Pancreas (tissue), 10 donors: Measurements from ENCODE around the gene ETS2. TPM values are rescaled to one million over a fixed set of nuclear protein-coding genes. Genes with fewer than 3 reads are reported as not detected.
"Not testable (repeated sequence)": the region's sequence is repeated elsewhere in the genome, so short reads cannot be mapped to it uniquely, and the experiment has no call there.

Experiments used
- ATAC-seq, 4 donors: fragments of 200-7000 bp; cut with Tn5 transposase; one replicate each; pipeline versions ENCODE4 v1.8.0 to v1.9.1; 2020; ENCODE audit warnings: mild to moderate bottlenecking in 4 of 4, moderate library complexity in 4 of 4
- DNase-seq, 6 donors: peaks; one replicate each; pipeline ENCODE4 v3.0.0-alpha.2; 2020
- FAIRE-seq: peaks from 2 replicates; lab custom pipeline; 2012; peaks lifted over from hg19 to GRCh38; lab: Jason Lieb, UNC
- H3K27ac ChIP-seq, 4 donors: fragments of 200-600 bp; sonication (generic); 1 replicate in 3 of 4; 2 replicates in 1 of 4; pipeline versions ENCODE4 v1.5.0 to v1.8.0; 2020
- H3K27me3 ChIP-seq, 4 donors: fragments of 200-600 bp; one replicate each; pipeline ENCODE4 v1.8.0; 2021
- H3K36me3 ChIP-seq, 3 donors: fragments of 200-600 bp; sonication (generic) in 1 of 3; one replicate each; pipeline versions ENCODE4 v1.5.0 to v1.8.0; 2020 to 2021
- H3K4me1 ChIP-seq, 3 donors: fragments of 200-600 bp; one replicate each; pipeline ENCODE4 v1.8.0; 2021
- H3K4me3 ChIP-seq, 4 donors: fragments of 200-600 bp; sonication (generic) in 2 of 4; one replicate each; pipeline versions ENCODE4 v1.5.0 to v1.8.0; 2020 to 2021
- H3K9me3 ChIP-seq, 4 donors: fragments of 200-600 bp; one replicate each; pipeline ENCODE4 v1.8.0; 2021
- WGBS, 2 donors: extraction: QIAGEN DNeasy Blood & Tissue Kit; methylation state at CpG; one replicate each; pipeline ENCODE4 v1.1.7; 2013; 5-methylcytosine and 5-hydroxymethylcytosine counted together
- intact Hi-C, 3 donors: fragments of 100-400 bp; cut with DNase I; formaldehyde crosslinking; loops; one replicate each; pipeline versions ENCODE4 v1.11.1 to v1.14.2; 2022
- polyA plus RNA-seq, 2 donors: library from polyadenylated mRNA; stranded (reverse); fragments of 200-250 nt; gene quantifications; one replicate each; pipeline ENCODE4 v1.2.3, GENCODE V29; 2013
- total RNA-seq, 6 donors: library from RNA; stranded (reverse); fragmentation: NEBNext Ultra II Directional in 4 of 6; extraction: Animal tissue kit (Norgen Biotek cat#: 25700) in 4 of 6; gene quantifications; one replicate each; pipeline versions ENCODE4 v1.2.1 to v1.2.4, GENCODE V29; 2021 to 2023
- TF ChIP-seq, protein P1 (sequence below), 4 donors: fragments of 200-600 bp; sonication (generic) in 3 of 4; IDR thresholded peaks; one replicate each; pipeline versions ENCODE4 v1.5.0 to v1.8.0; 2021; ENCODE audit warnings: antibody characterized with exemption in 4 of 4
- donor health status: healthy with polysubstance abuse.
- donor health status: DM: no; HTN: no; CAD: no; lungs with moderate emphysema.
- donor health status: DM: no; HTN: no; CAD: no.
- donor health status: control.
- donor health status: control.
- donor health status: Bipolar disorder and iron deficiency.
- donor health status: DM: yes; HTN: yes; CAD: no.
- donor health status: DM: no; HTN: no; CAD: no.
- donor health status: DM: no; HTN: no; CAD: no.
- donor health status: DM: yes; HTN: yes; CAD: no.

The ETS2 gene
- total and polyA plus RNA-seq, 8 donors = 10.6 to 30.0 (median 17.9) TPM

GRCh38 chr21:38843806-38844503 is 38.2 kb downstream of the ETS2 start:
- intact Hi-C loops = no loop called here
- Histone ChIP-seq H3K27ac (no peak overlapping the region), H3K27me3 (no peaks in the 10 kb centered on the region), H3K9me3 (no peaks in the 10 kb centered on the region), H3K4me3 (no peak overlapping the region), H3K36me3 (no peaks in the 10 kb centered on the region), H3K4me1 (no peaks in the 10 kb centered on the region)
- no peak for DNase-seq
- FAIRE-seq = no peak
- 67 to 81% methylated on average over 4 of the region's 4 CpGs for WGBS, 2 donors
- TF ChIP-seq, protein P1, sequence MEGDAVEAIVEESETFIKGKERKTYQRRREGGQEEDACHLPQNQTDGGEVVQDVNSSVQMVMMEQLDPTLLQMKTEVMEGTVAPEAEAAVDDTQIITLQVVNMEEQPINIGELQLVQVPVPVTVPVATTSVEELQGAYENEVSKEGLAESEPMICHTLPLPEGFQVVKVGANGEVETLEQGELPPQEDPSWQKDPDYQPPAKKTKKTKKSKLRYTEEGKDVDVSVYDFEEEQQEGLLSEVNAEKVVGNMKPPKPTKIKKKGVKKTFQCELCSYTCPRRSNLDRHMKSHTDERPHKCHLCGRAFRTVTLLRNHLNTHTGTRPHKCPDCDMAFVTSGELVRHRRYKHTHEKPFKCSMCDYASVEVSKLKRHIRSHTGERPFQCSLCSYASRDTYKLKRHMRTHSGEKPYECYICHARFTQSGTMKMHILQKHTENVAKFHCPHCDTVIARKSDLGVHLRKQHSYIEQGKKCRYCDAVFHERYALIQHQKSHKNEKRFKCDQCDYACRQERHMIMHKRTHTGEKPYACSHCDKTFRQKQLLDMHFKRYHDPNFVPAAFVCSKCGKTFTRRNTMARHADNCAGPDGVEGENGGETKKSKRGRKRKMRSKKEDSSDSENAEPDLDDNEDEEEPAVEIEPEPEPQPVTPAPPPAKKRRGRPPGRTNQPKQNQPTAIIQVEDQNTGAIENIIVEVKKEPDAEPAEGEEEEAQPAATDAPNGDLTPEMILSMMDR (IDR thresholded peaks at IDR 0.05) = no peak
- no peak for ATAC-seq

DNA sequence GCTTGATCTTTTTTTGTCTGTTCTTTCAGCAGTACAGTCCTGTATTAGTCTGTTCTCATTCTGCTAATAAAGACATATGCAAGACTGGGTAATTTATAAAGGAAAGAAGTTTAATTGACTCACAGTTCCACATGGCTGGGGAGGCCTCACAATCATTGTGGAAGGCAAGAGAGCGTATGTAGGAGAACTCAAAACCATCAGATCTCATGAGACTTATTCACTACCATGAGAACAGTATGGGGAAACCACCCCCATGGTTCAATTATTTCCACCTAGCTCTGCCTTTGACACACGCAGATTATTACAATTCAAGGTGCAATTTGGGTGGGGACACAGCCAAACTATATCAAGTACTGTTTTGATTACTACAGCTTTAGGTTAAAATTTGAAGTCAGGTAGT is 39.6 kb downstream of the ETS2 start:
- WGBS, 2 donors = 82 to 91% methylated on average over 2 of the region's 2 CpGs
- H3K27me3 ChIP-seq, H3K4me3 ChIP-seq, H3K4me1 ChIP-seq, H3K27ac ChIP-seq, H3K9me3 ChIP-seq, intact Hi-C loops, ATAC-seq, DNase-seq, H3K36me3 ChIP-seq, FAIRE-seq: not testable (repeated sequence)

GRCh38 chr21:38847556-38847955 is 41.8 kb downstream of the ETS2 start:
- no peak overlapping the region for H3K4me3 ChIP-seq
- DNase-seq (no peak), ATAC-seq (no peak)

DNA sequence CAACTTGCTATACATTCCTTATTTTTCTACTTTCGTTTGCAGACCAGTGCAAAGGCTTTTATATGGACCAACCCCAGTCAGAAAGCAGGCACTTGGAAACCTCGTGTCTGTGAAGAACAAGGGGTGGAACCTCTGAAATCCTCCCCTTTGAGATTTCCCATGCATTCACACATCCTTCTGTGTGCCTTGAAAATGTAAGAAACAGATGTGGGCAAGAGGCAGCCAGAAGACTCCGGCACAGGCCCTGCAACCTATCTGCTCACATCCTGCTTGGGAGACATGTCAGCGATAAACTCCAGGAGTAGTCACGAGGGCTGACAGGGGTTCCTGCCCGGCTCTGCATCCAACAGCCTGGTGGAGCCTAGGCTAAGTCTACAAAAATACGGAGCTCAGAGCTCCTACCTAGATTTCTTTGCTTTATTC is 42.5 kb downstream of the ETS2 start:
- DNase-seq (no peak), ATAC-seq (no peak), FAIRE-seq (no peak)
- Histone ChIP-seq H3K4me3 (no peak overlapping the region), H3K27me3 (no peaks in the 10 kb centered on the region), H3K9me3 (no peaks in the 10 kb centered on the region), H3K27ac (no peak overlapping the region), H3K36me3 (no peaks in the 10 kb centered on the region), H3K4me1 (no peaks in the 10 kb centered on the region)
- 59 to 65% methylated on average over 7 of the region's 7 CpGs for WGBS, 2 donors
- intact Hi-C loops = no loop called here
- TF ChIP-seq, protein P1 (IDR thresholded peaks at IDR 0.05) = no peak

More at GRCh38 chr21:38847556-38847955, 41.8 kb downstream of the ETS2 start:
- Histone ChIP-seq H3K27me3 (no peaks in the 10 kb centered on the region), H3K4me1 (no peaks in the 10 kb centered on the region), H3K27ac (no peak overlapping the region), H3K36me3 (no peaks in the 10 kb centered on the region), H3K9me3 (no peaks in the 10 kb centered on the region)
- intact Hi-C loops = no loop called here
- no peak for FAIRE-seq
- TF ChIP-seq, protein P1 (IDR thresholded peaks at IDR 0.05) = no peak
- 78 to 85% methylated on average over 7 of the region's 7 CpGs for WGBS, 2 donors

GRCh38 chr21:38849776-38850175 is 44.0 kb downstream of the ETS2 start:
- no peaks in the 10 kb centered on the region for H3K36me3 ChIP-seq
- no peaks in the 10 kb centered on the region for H3K4me1 ChIP-seq
- H3K9me3 ChIP-seq = no peaks in the 10 kb centered on the region
- WGBS, 2 donors = 39 to 55% methylated on average over 6 of the region's 6 CpGs
- H3K27ac ChIP-seq = no peak overlapping the region
- TF ChIP-seq, protein P1 (IDR thresholded peaks at IDR 0.05) = no peak
- FAIRE-seq (no peak), ATAC-seq (no peak), DNase-seq (no peak)
- intact Hi-C loops = no loop called here
- H3K4me3 ChIP-seq = no peak overlapping the region
- H3K27me3 ChIP-seq = no peaks in the 10 kb centered on the region
